Measurements from ENCODE around the gene IP6K1. TPM values are rescaled to one million over a fixed set of nuclear protein-coding genes. Genes with fewer than 3 reads are reported as not detected.
A peak's percentile ranks its signal among the peaks of the same experiment; 100 is the strongest.

The IP6K1 gene
- total RNA-seq, 1 experiment from 2014 or later, result 42.2 TPM

- Histone ChIP-seq H3K79me2 (ENCODE audit: insufficient read depth, low read length) (no peaks in the 10 kb centered on the region), H3K27ac (ENCODE audit: insufficient read length, low read depth, low read length) (no peak overlapping the region), H3K56ac (ENCODE audit: insufficient read length, low read depth, low read length) (no peak overlapping the region), H2AFZ (ENCODE audit: low read length) (no peak overlapping the region), H2BK120ac (ENCODE audit: low read depth, low read length, poor library complexity, severe bottlenecking) (no peak overlapping the region), H4K91ac (ENCODE audit: insufficient read length, low read depth, low read length) (no peak overlapping the region), H3T11ph (ENCODE audit: low read length) (no peak overlapping the region), H3K23ac (ENCODE audit: insufficient read length, low read depth, low read length) (no peak overlapping the region), H3K4me1 (ENCODE audit: insufficient read depth, low read length) (peaks cover 8% of the 10 kb centered on the region; the same call in 1 of the 2 replicates), H3K14ac (ENCODE audit: insufficient read depth, low read length) (no peak overlapping the region), H3K9me3 (ENCODE audit: control insufficient read depth, low read depth, low read length) (no peaks in the 10 kb centered on the region), H2BK15ac (ENCODE audit: low read depth, low read length) (no peak overlapping the region), H2BK12ac (ENCODE audit: insufficient read length, low read depth, low read length) (no peak overlapping the region), H3K27me3 (ENCODE audit: insufficient read depth, low read length) (no peaks in the 10 kb centered on the region; the same call in 1 of the 2 replicates), H3K4me2 (ENCODE audit: insufficient read depth, insufficient read length, low read length) (no peak overlapping the region), H2BK5ac (ENCODE audit: insufficient read length, low read length) (no peak overlapping the region), H3K9ac (ENCODE audit: extremely low read depth, insufficient read length, low read length) (no peak overlapping the region), H4K20me1 (ENCODE audit: control insufficient read depth, insufficient read depth, insufficient read length) (no peaks in the 10 kb centered on the region), H4K8ac (replicated peaks; ENCODE audit: insufficient read length, low read depth, low read length) (no peak overlapping the region), H3K23me2 (ENCODE audit: insufficient read length, low read depth, low read length, poor library complexity, severe bottlenecking) (peaks cover 11% of the 10 kb centered on the region), H2AK5ac (ENCODE audit: insufficient read length, low read length) (no peak overlapping the region), H2BK20ac (ENCODE audit: low read depth, low read length, poor library complexity, severe bottlenecking) (no peak overlapping the region), H3K18ac (ENCODE audit: insufficient read length, low read depth, low read length) (no peak overlapping the region), H4K5ac (ENCODE audit: insufficient read length, low read depth, low read length) (no peak overlapping the region), H3K79me1 (ENCODE audit: insufficient read depth, low read depth, low read length, poor library complexity, severe bottlenecking) (no peaks in the 10 kb centered on the region), H3K4ac (ENCODE audit: low read depth, low read length) (no peak overlapping the region)
- no peak for TF ChIP-seq CTCF (conservative IDR thresholded peaks at IDR 0.05)
- no CpG with 5 or more reads among the region's 13 CpGs for WGBS (ENCODE audit: extremely low coverage, insufficient read length, low lambda C conversion rate)
- Mint-ChIP-seq H3K4me1 (peaks cover 21 to 28% of the 10 kb centered on the region in 2 experiments), H3K27ac (peak overlapping the region in 1 of 3 experiments; percentile 62; a peak in 1 of 7 replicates), H3K9me3 (no peaks in the 10 kb centered on the region), H3K36me3 (ENCODE audit: insufficient read depth in 1 of 3, low read depth in 3 of 3) (no peaks in the 10 kb centered on the region), H3K4me3 (no peak overlapping the region), H3K27me3 (ENCODE audit: low read depth) (peaks cover 23% of the 10 kb centered on the region)
- DNase-seq, result no peak
Measured at GRCh38 chr3:49807431-49808114, 21.2 kb upstream of the IP6K1 start.
